Ovary (tissue), 9 donors: ENCODE results near the gene EXOC6B. TPM values are rescaled to one million over a fixed set of nuclear protein-coding genes. Genes with fewer than 3 reads are reported as not detected.

Source experiments
- DNase-seq, 5 donors: peaks; one replicate each; pipeline ENCODE4 v3.0.0-alpha.2; 2019 to 2020
- H3K27ac ChIP-seq, 2 donors: fragments of 200-600 bp; one replicate each; pipeline versions ENCODE4 v1.5.1 to v1.8.0; 2019 to 2022
- H3K27me3 ChIP-seq: fragments of 200-600 bp; one replicate; pipeline ENCODE4 v1.8.0; 2022
- H3K36me3 ChIP-seq: fragments of 200-600 bp; sonication (generic); one replicate; pipeline ENCODE4 v1.5.1; 2019
- H3K4me1 ChIP-seq: one replicate; pipeline ENCODE4 v1.8.1; 2013; ENCODE audit warnings: mild to moderate bottlenecking, moderate library complexity; ENCODE audit not compliant: insufficient read depth
- H3K4me3 ChIP-seq: fragments of 200-600 bp; sonication (generic); one replicate; pipeline ENCODE4 v1.5.1; 2017
- H3K9me3 ChIP-seq, 2 donors: fragments of 200-600 bp in 1 of 2; sonication (generic) in 1 of 2; one replicate each; pipeline versions ENCODE4 v1.5.1 to v1.8.1; 2013 to 2019; ENCODE audit warnings: mild to moderate bottlenecking in 1 of 2, moderate library complexity in 1 of 2
- CTCF ChIP-seq, 3 donors: fragments of 450-650 bp in 2 of 3; fragments of 200-600 bp in 1 of 3; IDR thresholded peaks; one replicate each; pipeline versions ENCODE4 v1.5.1 to v1.8.0; 2016 to 2022; ENCODE audit warnings: antibody characterized with exemption in 3 of 3, mild to moderate bottlenecking in 1 of 3
- EP300 ChIP-seq: sonication (generic); formaldehyde crosslinking; IDR thresholded peaks from one replicate; pipeline ENCODE4 v1.6.1; 2017; ENCODE audit warnings: antibody characterized with exemption
- POLR2A ChIP-seq: fragments of 450-650 bp; IDR thresholded peaks from one replicate; pipeline ENCODE4 v1.6.1; 2017; ENCODE audit warnings: antibody characterized with exemption, mild to moderate bottlenecking, moderate library complexity
- WGBS, 3 donors: extraction: QIAGEN DNeasy Blood & Tissue Kit in 1 of 3; methylation state at CpG; one replicate each; pipeline versions ENCODE4 v1.1.5 to v1.1.7; 2013 to 2017; 5-methylcytosine and 5-hydroxymethylcytosine counted together
- intact Hi-C, 4 donors: fragments of 100-400 bp; cut with DNase I; formaldehyde crosslinking; loops; one replicate each; pipeline versions ENCODE4 v1.11.0 to v1.15.1; 2022 to 2023
- polyA plus RNA-seq, 2 donors: library from polyadenylated mRNA; stranded (reverse); fragments of 200-250 nt in 1 of 2; fragments of 350-450 nt in 1 of 2; fragmentation: Illumina TruSeq in 1 of 2; extraction: RNeasy Lipid Tissue Mini Kit (QIAGEN cat#74804) in 1 of 2; gene quantifications; one replicate each; pipeline ENCODE4 v1.2.3, GENCODE V29; 2013 to 2014
- total RNA-seq, 7 donors: library from RNA; depleted of rRNA in 2 of 7; stranded (reverse); fragments of >200 nt in 2 of 7; fragmentation: NEBNext Ultra II Directional in 3 of 7; extraction: Animal tissue kit (Norgen Biotek cat#: 25700) in 3 of 7; gene quantifications; one replicate each; pipeline versions ENCODE4 v1.1.0 to v1.2.4, GENCODE V29; 2016 to 2023
- donor health status: DM: no; HTN: no; CAD: no; lungs with moderate emphysema.
- donor health status: DM: no; HTN: no; CAD: no.
- donor health status: Bipolar disorder and iron deficiency.
- donor health status: DM: yes; HTN: yes; CAD: no.
- donor health status: DM: no; HTN: no; CAD: no.
- donor health status: DM: yes; HTN: yes; CAD: no.

The EXOC6B gene
- total and polyA plus RNA-seq, 9 donors, result 11.9 to 84.9 (median 57.8) TPM

- DNase-seq, result no peak
- TF ChIP-seq EP300, result no peak
- no peak for TF ChIP-seq CTCF (IDR thresholded peaks at IDR 0.05)
- no peak for TF ChIP-seq POLR2A
- Histone ChIP-seq H3K27me3 (no peaks in the 10 kb centered on the region), H3K9me3 (peaks cover 0 to 3% of the 10 kb centered on the region in 2 donors), H3K4me1 (peaks cover 5% of the 10 kb centered on the region), H3K36me3 (no peaks in the 10 kb centered on the region), H3K27ac (no peak overlapping the region), H3K4me3 (no peak overlapping the region)
- intact Hi-C loops, result no loop called here
- 90 to 93% (median 92%) methylated on average over 5 of the region's 5 CpGs for WGBS, 3 donors
These were observed 409.9 kb downstream of the EXOC6B start for GRCh38 chr2:72415781-72416475.

GRCh38 chr2:72415241-72415661, 410.6 kb downstream of the EXOC6B start:
- no peak for DNase-seq
- intact Hi-C loops, result no loop called here
- H3K4me3 ChIP-seq, result no peak overlapping the region
- 35 to 36% (median 35%) methylated on average over 2 of the region's 2 CpGs for WGBS, 3 donors
- TF ChIP-seq EP300 (no peak), POLR2A (no peak), CTCF (IDR thresholded peaks at IDR 0.05) (no peak)
- H3K27me3 ChIP-seq, result no peaks in the 10 kb centered on the region
- H3K9me3 ChIP-seq, result peaks cover 0 to 3% of the 10 kb centered on the region in 2 donors
- no peaks in the 10 kb centered on the region for H3K36me3 ChIP-seq
- H3K4me1 ChIP-seq, result peaks cover 5% of the 10 kb centered on the region
- H3K27ac ChIP-seq, result no peak overlapping the region

GRCh38 chr2:72414137-72414760, 411.6 kb downstream of the EXOC6B start:
- WGBS, 3 donors, result 28 to 34% (median 28%) methylated on average over 2 of the region's 2 CpGs
- Histone ChIP-seq H3K36me3 (no peaks in the 10 kb centered on the region), H3K27ac (no peak overlapping the region), H3K27me3 (no peaks in the 10 kb centered on the region), H3K4me1 (peaks cover 5% of the 10 kb centered on the region), H3K4me3 (no peak overlapping the region), H3K9me3 (peaks cover 0 to 3% of the 10 kb centered on the region in 2 donors)
- TF ChIP-seq CTCF (IDR thresholded peaks at IDR 0.05), result no peak
- no peak for TF ChIP-seq POLR2A
- no peak for TF ChIP-seq EP300
- intact Hi-C loops, result no loop called here
- DNase-seq, result no peak

GRCh38 chr2:72413716-72414115, 412.1 kb downstream of the EXOC6B start:
- TF ChIP-seq EP300 (no peak), POLR2A (no peak), CTCF (IDR thresholded peaks at IDR 0.05) (no peak)
- Histone ChIP-seq H3K27me3 (no peaks in the 10 kb centered on the region), H3K27ac (no peak overlapping the region), H3K4me1 (peaks cover 5% of the 10 kb centered on the region), H3K4me3 (no peak overlapping the region), H3K9me3 (peaks cover 0 to 3% of the 10 kb centered on the region in 2 donors), H3K36me3 (no peaks in the 10 kb centered on the region)
- intact Hi-C loops, result loop anchor here in 1 of 4 donors (2.0 kb wide), 1 partner anchor 31 kb away; no protein-coding TSS in a partner anchor
- no peak for DNase-seq
- 94 to 100% (median 100%) methylated on average over 1 of the region's 1 CpG for WGBS, 3 donors
